Endothelial cell of umbilical vein (primary cell): Measurements from ENCODE around the gene PCDHGA1. TPM values are rescaled to one million over a fixed set of nuclear protein-coding genes. Genes with fewer than 3 reads are reported as not detected.

Source experiments
- BruUV-seq: library from RNA; stranded (reverse); fragments of 400-500 nt; replicated peaks from 2 replicates; lab custom pipeline; 2021; lab: Mats Ljungman, UMichigan
- CTCF ChIA-PET: fragments of 300-600, 350-600 bp; sonication (Branson Sonifier 250); formaldehyde crosslinking; loops from one replicate; lab custom pipeline; 2021; ENCODE audit warnings: antibody characterized with exemption, inconsistent platforms; lab: Charles Lee
- POLR2A ChIA-PET: fragments of 300-600, 350-600 bp; sonication (Branson Sonifier 250); formaldehyde crosslinking; loops from one replicate; lab custom pipeline; 2021; ENCODE audit warnings: antibody characterized with exemption, inconsistent platforms; lab: Charles Lee
- DNase-seq: peaks from one replicate; pipeline ENCODE4 v3.0.0-alpha.2; 2011; ENCODE audit warnings: low read depth, low spot score
- FAIRE-seq: peaks from 2 replicates; lab custom pipeline; 2011; peaks lifted over from hg19 to GRCh38; lab: Jason Lieb, UNC
- H2AFZ ChIP-seq: 2 replicates; pipeline ENCODE4 v1.6.0; 2012; ENCODE audit warnings: low read depth, low read length, control low read depth, inconsistent platforms
- H3K27ac ChIP-seq: 2 replicates; pipeline ENCODE4 v1.5.1; 2011; ENCODE audit warnings: low read depth, mild to moderate bottlenecking, control low read depth, low read length, moderate library complexity; ENCODE audit not compliant: insufficient read depth
- H3K27me3 ChIP-seq, 2 experiments: 2 replicates each; pipeline versions ENCODE4 v1.6.0 to v1.6.1; 2011; ENCODE audit warnings: low read length in 2 of 2, mixed read lengths in 1 of 2; ENCODE audit not compliant: control insufficient read depth in 2 of 2, insufficient read depth in 2 of 2
- H3K36me3 ChIP-seq, 2 experiments: 2 replicates in 1 of 2; 3 replicates in 1 of 2; pipeline ENCODE4 v1.5.1; 2011; ENCODE audit warnings: low read length in 2 of 2, mild to moderate bottlenecking in 1 of 2, moderate library complexity in 1 of 2; ENCODE audit not compliant: control insufficient read depth in 2 of 2, insufficient read depth in 2 of 2; ENCODE audit errors: extremely low read depth in 1 of 2
- H3K4me1 ChIP-seq: 3 replicates; pipeline ENCODE4 v1.5.1; 2011; ENCODE audit warnings: mild to moderate bottlenecking, low read length; ENCODE audit not compliant: control insufficient read depth, insufficient read depth; ENCODE audit errors: extremely low read depth
- H3K4me2 ChIP-seq: 2 replicates; pipeline ENCODE4 v1.6.1; 2011; ENCODE audit warnings: low read length, control low read depth, mixed read lengths; ENCODE audit not compliant: insufficient read depth
- H3K4me3 ChIP-seq, 3 experiments: fragments of 200-600 bp in 1 of 3; sonication (generic), shearing (Covaris generic) in 1 of 3; replicated peaks in 1 of 3; 2 replicates each; pipeline ENCODE4 v1.5.1; 2011 to 2016; ENCODE audit warnings: control low read depth in 3 of 3, low read length in 3 of 3, mild to moderate bottlenecking in 2 of 3, inconsistent platforms in 1 of 3, low read depth in 1 of 3, moderate library complexity in 1 of 3; ENCODE audit not compliant: insufficient read depth in 1 of 3
- H3K79me2 ChIP-seq: 2 replicates; pipeline ENCODE4 v1.6.0; 2012; ENCODE audit warnings: low read length, inconsistent platforms; ENCODE audit not compliant: control insufficient read depth, insufficient read depth
- H3K9ac ChIP-seq: replicated peaks from 2 replicates; pipeline ENCODE3; 2011; ENCODE audit warnings: low read length, control low read depth; ENCODE audit not compliant: insufficient read depth; ENCODE audit errors: extremely low read depth
- H3K9me1 ChIP-seq: replicated peaks from 3 replicates; pipeline ENCODE4 v1.6.0; 2011; ENCODE audit warnings: mild to moderate bottlenecking, low read length; ENCODE audit not compliant: control insufficient read depth, insufficient read depth; ENCODE audit errors: extremely low read depth
- H3K9me3 ChIP-seq: replicated peaks from 2 replicates; pipeline ENCODE4 v1.5.1; 2012; ENCODE audit warnings: low read length, inconsistent platforms; ENCODE audit not compliant: control insufficient read depth, insufficient read depth
- H4K20me1 ChIP-seq: replicated peaks from 2 replicates; pipeline ENCODE3; 2011; ENCODE audit warnings: mild to moderate bottlenecking, low read length; ENCODE audit not compliant: control insufficient read depth, insufficient read depth; ENCODE audit errors: extremely low read depth
- EZH2 ChIP-seq: IDR thresholded peaks from 2 replicates; pipeline ENCODE4 v1.6.1; 2012; ENCODE audit warnings: borderline replicate concordance, low read depth, mild to moderate bottlenecking, moderate library complexity, low read length, inconsistent platforms; ENCODE audit not compliant: severe bottlenecking
- FOS ChIP-seq: IDR thresholded peaks from 2 replicates; pipeline ENCODE4 v1.6.1; 2011; ENCODE audit warnings: mild to moderate bottlenecking, low read length, moderate library complexity, borderline replicate concordance; ENCODE audit not compliant: insufficient read depth
- GATA2 ChIP-seq: IDR thresholded peaks from 2 replicates; pipeline ENCODE4 v1.7.0; 2011; ENCODE audit warnings: low read depth, mild to moderate bottlenecking, moderate library complexity, mixed read lengths, low read length; ENCODE audit not compliant: insufficient read length, insufficient read depth
- JUN ChIP-seq: IDR thresholded peaks from 2 replicates; pipeline ENCODE4 v1.6.1; 2011; ENCODE audit warnings: borderline replicate concordance, low read depth; ENCODE audit not compliant: insufficient read length, insufficient read depth
- MYC ChIP-seq: IDR thresholded peaks from one replicate; pipeline ENCODE4 v1.6.1; 2011; ENCODE audit warnings: mild to moderate bottlenecking, low read depth, low read length
- POLR2A ChIP-seq: IDR thresholded peaks from 2 replicates; pipeline ENCODE4 v1.6.1; 2012; ENCODE audit warnings: low read depth, mild to moderate bottlenecking, control low read depth, low read length
- POLR2AphosphoS5 ChIP-seq: IDR thresholded peaks from 2 replicates; pipeline ENCODE4 v1.6.1; 2012; ENCODE audit warnings: low read depth, mild to moderate bottlenecking, control low read depth, low read length, moderate library complexity; ENCODE audit not compliant: insufficient read depth
- dilution Hi-C: fragments of 300-500 bp; cut with MboI; formaldehyde crosslinking; loops from one replicate; pipeline ENCODE4 v1.15.0; 2019; ENCODE audit warnings: low sequenced_read_pairs; ENCODE audit not compliant: extremely low pct_ligation_motif_present
- intact Hi-C: fragments of 100-400 bp; cut with micrococcal nuclease; formaldehyde crosslinking; loops from one replicate; pipeline ENCODE4 v1.10.0; 2022
- polyA plus RNA-seq, 4 experiments: library from polyadenylated mRNA; depleted of rRNA in 3 of 4; stranded (reverse) in 3 of 4; unstranded in 1 of 4; fragments of >200 nt; gene quantifications; 2 replicates each; pipeline versions ENCODE4 v1.2.1 to v1.2.3, GENCODE V29; 2011 to 2012; ENCODE audit warnings: missing spikeins in 1 of 4
- total RNA-seq: library from RNA; stranded (reverse); gene quantifications from 2 replicates; pipeline ENCODE4 v1.2.3, GENCODE V29; 2021
- TF ChIP-seq, protein P1 (sequence below): IDR thresholded peaks from 2 replicates; pipeline ENCODE4 v1.6.1; 2011; ENCODE audit not compliant: insufficient read depth, insufficient read length
- TF ChIP-seq, protein P2 (sequence below), 2 donors: IDR thresholded peaks; 1 replicate in 1 of 2; 2 replicates in 1 of 2; pipeline ENCODE4 v1.5.1; 2011; ENCODE audit warnings: low read length in 2 of 2, mild to moderate bottlenecking in 2 of 2, moderate library complexity in 2 of 2, control low read depth in 1 of 2, inconsistent platforms in 1 of 2, low read depth in 1 of 2; ENCODE audit not compliant: insufficient read depth in 1 of 2; ENCODE audit errors: extremely low read depth in 1 of 2

Gene PCDHGA1
- total and polyA plus RNA-seq, 2 donors (not counting 3 experiments of a cell fraction or from before 2014, with no cell fraction given), result 0.22 to 0.44 TPM

DNA sequence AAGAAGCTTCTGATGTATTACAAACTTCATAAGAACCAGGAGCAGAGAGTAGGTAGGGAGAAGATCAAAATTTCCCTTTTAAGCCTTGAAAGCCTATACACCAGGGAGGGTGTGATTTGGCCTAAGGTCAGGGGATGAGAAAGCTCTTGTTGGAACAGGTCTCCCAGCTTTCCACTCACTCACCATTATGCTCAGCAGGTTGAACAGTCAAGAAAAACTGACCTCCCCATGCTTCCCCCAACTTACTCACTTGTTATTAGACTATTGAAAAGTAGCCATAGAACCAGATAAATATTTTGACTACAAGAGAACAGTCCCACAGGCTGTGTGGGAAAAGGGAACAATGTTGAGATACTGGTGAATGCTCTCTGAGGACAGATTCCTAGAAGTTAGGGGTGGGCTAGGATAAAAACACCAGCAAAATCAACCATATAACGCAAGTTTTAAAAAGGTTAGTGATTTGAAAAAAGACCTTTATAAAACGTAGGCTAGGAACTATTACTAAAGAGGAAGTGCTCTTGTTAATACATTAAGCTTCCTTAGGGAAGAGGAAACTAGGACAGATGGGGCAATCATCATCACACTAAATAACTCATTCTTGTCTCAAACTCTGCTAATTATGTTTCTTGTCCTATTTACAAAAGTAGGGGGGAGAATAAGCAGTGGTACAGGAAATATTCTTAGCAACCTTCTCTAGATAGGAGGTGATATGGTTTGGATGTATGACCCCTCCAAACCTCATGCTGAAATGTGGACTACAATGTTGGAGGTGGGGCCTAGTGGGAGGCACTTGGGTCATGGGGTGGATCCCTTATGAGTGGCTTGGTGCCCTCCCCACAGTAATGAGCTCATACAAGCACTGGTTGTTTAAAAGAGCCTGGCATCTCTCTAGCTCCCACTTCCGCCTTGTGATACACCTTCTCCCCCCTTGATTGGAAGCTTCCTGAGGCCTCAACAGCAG lies 189.6 kb downstream of the PCDHGA1 start:
- Histone ChIP-seq H3K79me2 (no peaks in the 10 kb centered on the region), H4K20me1 (no peaks in the 10 kb centered on the region), H3K4me2 (no peak overlapping the region), H2AFZ (no peak overlapping the region), H3K4me1 (peaks cover 29% of the 10 kb centered on the region), H3K9me3 (no peaks in the 10 kb centered on the region), H3K9ac (no peak overlapping the region), H3K4me3 (no peak overlapping the region), H3K27me3 (no peaks in the 10 kb centered on the region), H3K27ac (no peak overlapping the region), H3K36me3 (peaks cover 5 to 10% of the 10 kb centered on the region in 2 experiments), H3K9me1 (no peaks in the 10 kb centered on the region)
- BruUV-seq, result no TSS peak
- TF ChIP-seq MYC (no peak), EZH2 (no peak), JUN (no peak), POLR2A (no peak), POLR2AphosphoS5 (no peak), GATA2 (no peak), FOS (no peak)
- TF ChIP-seq, protein P1, sequence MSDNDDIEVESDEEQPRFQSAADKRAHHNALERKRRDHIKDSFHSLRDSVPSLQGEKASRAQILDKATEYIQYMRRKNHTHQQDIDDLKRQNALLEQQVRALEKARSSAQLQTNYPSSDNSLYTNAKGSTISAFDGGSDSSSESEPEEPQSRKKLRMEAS, result no peak
- TF ChIP-seq, protein P2, sequence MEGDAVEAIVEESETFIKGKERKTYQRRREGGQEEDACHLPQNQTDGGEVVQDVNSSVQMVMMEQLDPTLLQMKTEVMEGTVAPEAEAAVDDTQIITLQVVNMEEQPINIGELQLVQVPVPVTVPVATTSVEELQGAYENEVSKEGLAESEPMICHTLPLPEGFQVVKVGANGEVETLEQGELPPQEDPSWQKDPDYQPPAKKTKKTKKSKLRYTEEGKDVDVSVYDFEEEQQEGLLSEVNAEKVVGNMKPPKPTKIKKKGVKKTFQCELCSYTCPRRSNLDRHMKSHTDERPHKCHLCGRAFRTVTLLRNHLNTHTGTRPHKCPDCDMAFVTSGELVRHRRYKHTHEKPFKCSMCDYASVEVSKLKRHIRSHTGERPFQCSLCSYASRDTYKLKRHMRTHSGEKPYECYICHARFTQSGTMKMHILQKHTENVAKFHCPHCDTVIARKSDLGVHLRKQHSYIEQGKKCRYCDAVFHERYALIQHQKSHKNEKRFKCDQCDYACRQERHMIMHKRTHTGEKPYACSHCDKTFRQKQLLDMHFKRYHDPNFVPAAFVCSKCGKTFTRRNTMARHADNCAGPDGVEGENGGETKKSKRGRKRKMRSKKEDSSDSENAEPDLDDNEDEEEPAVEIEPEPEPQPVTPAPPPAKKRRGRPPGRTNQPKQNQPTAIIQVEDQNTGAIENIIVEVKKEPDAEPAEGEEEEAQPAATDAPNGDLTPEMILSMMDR (IDR thresholded peaks at IDR 0.05; ENCODE audit: extremely low read depth in 1 of 2, insufficient read depth in 1 of 2, low read depth in 1 of 2, low read length in 2 of 2), result no peak
- dilution Hi-C loops, result no loop called here
- intact Hi-C loops, result loop anchor here (5.0 kb wide), 1 partner anchor 183 kb away; the partner anchor contains the start of gene PCDHGA2
- ChIA-PET CTCF (interaction anchor here (1.3 to 10.9 kb wide), 5 partner anchors 36 to 117 kb away, joined by 4 to 308 read pairs (median 4); partner anchors contain the start of genes PCDHGA11, PCDHGA12 and PCDHGA9), POLR2A (no interaction called here)
- DNase-seq, result no peak
- FAIRE-seq, result no peak
